Prostate gland (tissue), 2 donors: ENCODE measurements around the gene YY2. TPM values are rescaled to one million over a fixed set of nuclear protein-coding genes. Genes with fewer than 3 reads are reported as not detected.

ENCODE experiments used
- DNase-seq: peaks from one replicate; pipeline ENCODE4 v3.0.0-alpha.2; 2019; ENCODE audit warnings: low spot score
- H3K27ac ChIP-seq, 2 donors: fragments of 200-600 bp; sonication (generic); 2 replicates each; pipeline ENCODE4 v1.5.1; 2017 to 2019
- H3K27me3 ChIP-seq: fragments of 200-600 bp; sonication (generic); replicated peaks from 2 replicates; pipeline ENCODE4 v1.5.1; 2019; ENCODE audit not compliant: insufficient read depth
- H3K36me3 ChIP-seq, 2 donors: fragments of 200-600 bp; sonication (generic); 1 replicate in 1 of 2; 2 replicates in 1 of 2; pipeline versions ENCODE4 v1.5.1 to v1.8.1; 2017 to 2019
- H3K4me1 ChIP-seq: fragments of 200-600 bp; sonication (generic); replicated peaks from 2 replicates; pipeline ENCODE4 v1.5.1; 2019
- H3K4me3 ChIP-seq, 2 donors: fragments of 200-600 bp; sonication (generic); 2 replicates each; pipeline ENCODE4 v1.5.1; 2017 to 2019
- H3K9me3 ChIP-seq: fragments of 200-600 bp; sonication (generic); 2 replicates; pipeline ENCODE4 v1.5.1; 2017
- POLR2A ChIP-seq: fragments of 450-650 bp; IDR thresholded peaks from one replicate; pipeline ENCODE4 v1.6.1; 2016; ENCODE audit warnings: antibody characterized with exemption, mild to moderate bottlenecking
- POLR2AphosphoS5 ChIP-seq: sonication (generic); formaldehyde crosslinking; IDR thresholded peaks from one replicate; pipeline ENCODE4 v1.6.1; 2017; ENCODE audit warnings: antibody characterized with exemption
- WGBS: methylation state at CpG from one replicate; pipeline ENCODE4 v1.1.5; 2018; 5-methylcytosine and 5-hydroxymethylcytosine counted together
- intact Hi-C: fragments of 100-400 bp; cut with DNase I; formaldehyde crosslinking; loops from one replicate; pipeline ENCODE4 v1.14.2; 2022
- total RNA-seq, 2 donors: library from RNA; depleted of rRNA; stranded (reverse); fragments of >200 nt; gene quantifications; one replicate each; pipeline ENCODE4 v1.1.0, GENCODE V29; 2016
- TF ChIP-seq, protein P1 (sequence below), 4 experiments: fragments of 200-600 bp in 2 of 4; fragments of 450-650 bp in 2 of 4; sonication (generic) in 2 of 4; IDR thresholded peaks; 1 replicate in 3 of 4; 2 replicates in 1 of 4; pipeline ENCODE4 v1.5.1; 2016 to 2019; ENCODE audit warnings: antibody characterized with exemption in 4 of 4, mild to moderate bottlenecking in 2 of 4, moderate library complexity in 2 of 4

The YY2 gene
- total RNA-seq, 2 donors from 2014 or later, result 0.82 to 13.7 TPM

GRCh38 chrX:21845096-21845495 is 10.7 kb upstream of the YY2 start:
- H3K4me3 ChIP-seq, result no peak overlapping the region
- DNase-seq, result no peak
- no peaks in the 10 kb centered on the region for H3K4me1 ChIP-seq
- no peaks in the 10 kb centered on the region for H3K27me3 ChIP-seq
- 95% methylated on average over 6 of the region's 6 CpGs for WGBS
- no peaks in the 10 kb centered on the region for H3K36me3 ChIP-seq
- H3K27ac ChIP-seq, result no peak overlapping the region
- no peaks in the 10 kb centered on the region for H3K9me3 ChIP-seq
- TF ChIP-seq POLR2A, result no peak
- no peak for TF ChIP-seq POLR2AphosphoS5
- intact Hi-C loops, result no loop called here

DNA sequence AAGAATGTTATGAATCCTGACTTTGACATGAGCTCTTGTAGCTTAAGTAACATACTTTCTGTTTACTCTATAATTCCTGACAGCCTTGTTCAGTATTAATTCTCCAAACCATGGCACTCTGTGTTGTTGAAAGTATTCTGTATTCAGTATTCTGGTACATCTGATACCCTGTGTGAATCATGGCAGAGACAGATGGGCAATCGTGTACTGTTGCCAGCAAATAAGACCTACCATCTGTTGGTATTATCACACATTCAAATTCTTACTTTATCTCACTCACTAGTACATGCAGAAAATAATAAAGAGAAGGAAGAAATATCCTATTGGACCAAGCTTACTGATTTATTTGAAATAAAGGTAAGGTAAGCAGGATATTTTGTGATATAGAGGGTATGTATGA is 8.4 kb upstream of the YY2 start:
- Histone ChIP-seq H3K27me3 (no peaks in the 10 kb centered on the region), H3K4me1 (no peaks in the 10 kb centered on the region), H3K4me3 (no peak overlapping the region), H3K9me3 (no peaks in the 10 kb centered on the region), H3K27ac (no peak overlapping the region), H3K36me3 (no peaks in the 10 kb centered on the region)
- WGBS, result 89% methylated on average over 1 of the region's 1 CpG
- intact Hi-C loops, result no loop called here
- no peak for TF ChIP-seq POLR2A
- TF ChIP-seq, protein P1, sequence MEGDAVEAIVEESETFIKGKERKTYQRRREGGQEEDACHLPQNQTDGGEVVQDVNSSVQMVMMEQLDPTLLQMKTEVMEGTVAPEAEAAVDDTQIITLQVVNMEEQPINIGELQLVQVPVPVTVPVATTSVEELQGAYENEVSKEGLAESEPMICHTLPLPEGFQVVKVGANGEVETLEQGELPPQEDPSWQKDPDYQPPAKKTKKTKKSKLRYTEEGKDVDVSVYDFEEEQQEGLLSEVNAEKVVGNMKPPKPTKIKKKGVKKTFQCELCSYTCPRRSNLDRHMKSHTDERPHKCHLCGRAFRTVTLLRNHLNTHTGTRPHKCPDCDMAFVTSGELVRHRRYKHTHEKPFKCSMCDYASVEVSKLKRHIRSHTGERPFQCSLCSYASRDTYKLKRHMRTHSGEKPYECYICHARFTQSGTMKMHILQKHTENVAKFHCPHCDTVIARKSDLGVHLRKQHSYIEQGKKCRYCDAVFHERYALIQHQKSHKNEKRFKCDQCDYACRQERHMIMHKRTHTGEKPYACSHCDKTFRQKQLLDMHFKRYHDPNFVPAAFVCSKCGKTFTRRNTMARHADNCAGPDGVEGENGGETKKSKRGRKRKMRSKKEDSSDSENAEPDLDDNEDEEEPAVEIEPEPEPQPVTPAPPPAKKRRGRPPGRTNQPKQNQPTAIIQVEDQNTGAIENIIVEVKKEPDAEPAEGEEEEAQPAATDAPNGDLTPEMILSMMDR (IDR thresholded peaks at IDR 0.05), result no peak
- no peak for DNase-seq

- intact Hi-C loops, result loop anchor here (5.0 kb wide), 1 partner anchor 119 kb away; no protein-coding TSS in a partner anchor
- TF ChIP-seq POLR2A, result no peak
- no peak for TF ChIP-seq POLR2AphosphoS5
- TF ChIP-seq, protein P1 (IDR thresholded peaks at IDR 0.05), result no peak
- no peak overlapping the region for H3K4me3 ChIP-seq
- H3K9me3 ChIP-seq, result no peaks in the 10 kb centered on the region
- no peaks in the 10 kb centered on the region for H3K4me1 ChIP-seq
- DNase-seq, result no peak
- H3K27ac ChIP-seq, result no peak overlapping the region
- H3K36me3 ChIP-seq, result no peaks in the 10 kb centered on the region
- no peaks in the 10 kb centered on the region for H3K27me3 ChIP-seq
Measured at GRCh38 chrX:21853578-21853977, 2.2 kb upstream of the YY2 start.

DNA sequence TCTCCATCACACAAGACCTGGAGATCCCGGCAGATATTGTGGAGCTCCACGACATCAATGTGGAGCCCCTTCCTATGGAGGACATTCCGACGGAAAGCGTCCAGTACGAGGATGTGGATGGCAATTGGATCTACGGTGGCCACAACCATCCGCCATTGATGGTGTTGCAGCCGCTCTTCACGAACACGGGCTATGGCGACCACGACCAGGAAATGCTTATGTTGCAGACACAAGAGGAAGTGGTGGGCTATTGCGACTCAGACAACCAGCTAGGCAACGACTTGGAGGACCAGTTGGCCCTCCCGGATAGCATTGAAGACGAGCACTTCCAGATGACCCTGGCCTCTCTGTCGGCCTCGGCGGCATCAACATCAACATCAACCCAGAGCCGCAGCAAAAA is 717 bp downstream of the YY2 start:
- Histone ChIP-seq H3K4me3 (no peak overlapping the region), H3K27ac (no peak overlapping the region), H3K9me3 (no peaks in the 10 kb centered on the region), H3K27me3 (no peaks in the 10 kb centered on the region), H3K4me1 (no peaks in the 10 kb centered on the region), H3K36me3 (no peaks in the 10 kb centered on the region)
- no peak for DNase-seq
- intact Hi-C loops, result no loop called here
- WGBS, result 95% methylated on average over 15 of the region's 21 CpGs
- TF ChIP-seq, protein P1 (IDR thresholded peaks at IDR 0.05), result no peak
- TF ChIP-seq POLR2A (no peak), POLR2AphosphoS5 (no peak)

GRCh38 chrX:21863241-21863640 is 7.5 kb downstream of the YY2 start:
- TF ChIP-seq, protein P1 (IDR thresholded peaks at IDR 0.05), result no peak
- TF ChIP-seq POLR2AphosphoS5, result no peak
- no peak for TF ChIP-seq POLR2A
- Histone ChIP-seq H3K27ac (no peak overlapping the region), H3K4me3 (no peak overlapping the region), H3K9me3 (no peaks in the 10 kb centered on the region), H3K36me3 (no peaks in the 10 kb centered on the region), H3K4me1 (no peaks in the 10 kb centered on the region), H3K27me3 (no peaks in the 10 kb centered on the region)
- 86% methylated on average over 1 of the region's 1 CpG for WGBS
- DNase-seq, result no peak
- intact Hi-C loops, result no loop called here
